Fibroblast of lung (primary cell): ENCODE results near the gene TNNI3K.

Source experiments
- CTCF ChIP-seq, 2 donors: IDR thresholded peaks in 1 of 2; conservative IDR thresholded peaks in 1 of 2; 1 replicate in 1 of 2; 2 replicates in 1 of 2; pipeline ENCODE4 v1.5.1; 2011 to 2012; ENCODE audit warnings: low read length in 2 of 2, control low read depth in 1 of 2, inconsistent platforms in 1 of 2, low read depth in 1 of 2, mild to moderate bottlenecking in 1 of 2
- EZH2 ChIP-seq: IDR thresholded peaks from 2 replicates; pipeline ENCODE4 v1.5.1; 2012; ENCODE audit warnings: low read length, control low read depth, mild to moderate bottlenecking; ENCODE audit errors: missing control alignments

DNA sequence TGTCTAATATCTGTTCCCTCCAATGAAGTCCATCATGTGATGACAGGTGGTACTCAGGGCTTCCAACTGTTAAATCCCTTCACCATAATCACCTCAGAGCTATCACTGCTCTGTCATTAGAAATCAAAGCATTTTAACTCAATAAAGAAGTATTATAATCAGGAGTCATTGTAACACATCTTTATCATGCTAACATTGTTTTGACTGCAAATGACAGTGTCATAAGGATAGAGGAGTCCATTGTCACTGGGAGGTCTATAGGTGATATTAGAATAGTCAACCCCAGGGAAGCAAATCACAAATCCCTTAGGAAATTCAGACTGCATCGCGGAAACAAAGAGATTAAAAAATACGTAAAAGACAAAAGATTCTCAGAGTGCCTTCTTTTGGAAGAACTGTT lies 246.4 kb downstream of the TNNI3K start:
- TF ChIP-seq CTCF (conservative IDR thresholded peaks at IDR 0.05 in 1 of 2, IDR thresholded peaks at IDR 0.05 in 1 of 2; ENCODE audit: low read depth in 1 of 2, low read length in 2 of 2) (no peak), EZH2 (no peak)
